H9 (cell line): ENCODE data around the gene CDH3. TPM values are rescaled to one million over a fixed set of nuclear protein-coding genes. Genes with fewer than 3 reads are reported as not detected.
A peak's percentile ranks its signal among the peaks of the same experiment; 100 is the strongest.

Experiments
- DNase-seq: peaks from one replicate; pipeline ENCODE4 v3.0.0-alpha.2; 2017
- H2AFZ ChIP-seq: one replicate; pipeline ENCODE4 v1.6.1; 2013; ENCODE audit warnings: mild to moderate bottlenecking, low read length, control low read depth, moderate library complexity
- H2AK5ac ChIP-seq: 2 replicates; pipeline ENCODE4 v1.6.1; 2013; ENCODE audit warnings: low read length, control low read depth, mixed read lengths; ENCODE audit not compliant: insufficient read length
- H2BK120ac ChIP-seq: one replicate; pipeline ENCODE4 v1.6.1; 2013; ENCODE audit warnings: low read depth, mild to moderate bottlenecking, low read length, control low read depth, inconsistent platforms; ENCODE audit not compliant: poor library complexity, severe bottlenecking
- H2BK12ac ChIP-seq: 2 replicates; pipeline ENCODE4 v1.6.1; 2013; ENCODE audit warnings: low read length, control low read depth, mixed read lengths, low read depth; ENCODE audit not compliant: insufficient read length
- H2BK15ac ChIP-seq: 2 replicates; pipeline ENCODE4 v1.6.1; 2013; ENCODE audit warnings: low read depth, low read length, control low read depth
- H2BK20ac ChIP-seq: one replicate; pipeline ENCODE4 v1.6.1; 2013; ENCODE audit warnings: low read depth, mild to moderate bottlenecking, low read length, control low read depth, inconsistent platforms; ENCODE audit not compliant: poor library complexity, severe bottlenecking
- H2BK5ac ChIP-seq: 2 replicates; pipeline ENCODE4 v1.6.1; 2013; ENCODE audit warnings: low read length, control low read depth, mixed read lengths; ENCODE audit not compliant: insufficient read length
- H3K14ac ChIP-seq: 2 replicates; pipeline ENCODE4 v1.6.1; 2013; ENCODE audit warnings: low read length, control low read depth; ENCODE audit not compliant: insufficient read depth
- H3K18ac ChIP-seq: 2 replicates; pipeline ENCODE4 v1.6.1; 2013; ENCODE audit warnings: low read depth, mild to moderate bottlenecking, mixed read lengths, low read length, control low read depth; ENCODE audit not compliant: insufficient read length
- H3K23ac ChIP-seq: 2 replicates; pipeline ENCODE4 v1.6.1; 2013; ENCODE audit warnings: low read length, control low read depth, mixed read lengths, low read depth; ENCODE audit not compliant: insufficient read length
- H3K23me2 ChIP-seq: 2 replicates; pipeline ENCODE4 v1.6.1; 2013; ENCODE audit warnings: low read depth, mild to moderate bottlenecking, mixed read lengths, low read length, control low read depth; ENCODE audit not compliant: insufficient read length, poor library complexity, severe bottlenecking
- H3K27ac ChIP-seq: 2 replicates; pipeline ENCODE4 v1.5.1; 2013; ENCODE audit warnings: low read length, control low read depth, mixed read lengths, low read depth; ENCODE audit not compliant: insufficient read length
- H3K27me3 ChIP-seq: 2 replicates; pipeline ENCODE4 v1.6.1; 2013; ENCODE audit warnings: low read length, control low read depth, inconsistent platforms; ENCODE audit not compliant: insufficient read depth
- H3K4ac ChIP-seq: 2 replicates; pipeline ENCODE4 v1.6.1; 2013; ENCODE audit warnings: low read depth, mild to moderate bottlenecking, control low read depth, inconsistent platforms, low read length, moderate library complexity
- H3K4me1 ChIP-seq: 2 replicates; pipeline ENCODE4 v1.6.1; 2013; ENCODE audit warnings: low read length, control low read depth, inconsistent platforms; ENCODE audit not compliant: insufficient read depth
- H3K4me2 ChIP-seq: 2 replicates; pipeline ENCODE4 v1.6.1; 2013; ENCODE audit warnings: low read length, control low read depth, mixed read lengths; ENCODE audit not compliant: insufficient read length, insufficient read depth
- H3K56ac ChIP-seq: 2 replicates; pipeline ENCODE4 v1.6.1; 2013; ENCODE audit warnings: low read depth, mild to moderate bottlenecking, mixed read lengths, low read length, control low read depth; ENCODE audit not compliant: insufficient read length
- H3K79me1 ChIP-seq: 2 replicates; pipeline ENCODE4 v1.6.1; 2013; ENCODE audit warnings: low read depth, mild to moderate bottlenecking, moderate library complexity, low read length, control low read depth, inconsistent platforms; ENCODE audit not compliant: insufficient read depth, poor library complexity, severe bottlenecking
- H3K79me2 ChIP-seq: 2 replicates; pipeline ENCODE4 v1.6.1; 2013; ENCODE audit warnings: low read length, control low read depth, inconsistent platforms; ENCODE audit not compliant: insufficient read depth
- H3K9ac ChIP-seq: 2 replicates; pipeline ENCODE4 v1.6.1; 2013; ENCODE audit warnings: low read length, control low read depth, mixed read lengths; ENCODE audit not compliant: insufficient read length; ENCODE audit errors: extremely low read depth
- H3K9me3 ChIP-seq: one replicate; pipeline ENCODE4 v1.6.1; 2013; ENCODE audit warnings: low read depth, low read length, inconsistent platforms; ENCODE audit not compliant: control insufficient read depth
- H3T11ph ChIP-seq: one replicate; pipeline ENCODE4 v1.6.1; 2013; ENCODE audit warnings: mild to moderate bottlenecking, low read length, control low read depth, inconsistent platforms
- H4K20me1 ChIP-seq: one replicate; pipeline ENCODE4 v1.6.1; 2013; ENCODE audit not compliant: control insufficient read depth, insufficient read length, insufficient read depth
- H4K5ac ChIP-seq: 2 replicates; pipeline ENCODE4 v1.6.1; 2013; ENCODE audit warnings: low read depth, mild to moderate bottlenecking, mixed read lengths, low read length, control low read depth; ENCODE audit not compliant: insufficient read length
- H4K8ac ChIP-seq: replicated peaks from 2 replicates; pipeline ENCODE4 v1.6.1; 2013; ENCODE audit warnings: low read length, control low read depth, mixed read lengths, low read depth; ENCODE audit not compliant: insufficient read length
- H4K91ac ChIP-seq: 2 replicates; pipeline ENCODE4 v1.6.1; 2013; ENCODE audit warnings: low read depth, mild to moderate bottlenecking, moderate library complexity, mixed read lengths, low read length, control low read depth; ENCODE audit not compliant: insufficient read length
- H3K27ac Mint-ChIP-seq, 3 experiments: 2 replicates in 2 of 3; 3 replicates in 1 of 3; pipeline ENCODE4 v1.8.0; 2020 to 2021; ENCODE audit warnings: mixed read lengths in 3 of 3, mild to moderate bottlenecking in 1 of 3, moderate library complexity in 1 of 3
- H3K27me3 Mint-ChIP-seq: 2 replicates; pipeline ENCODE4 v1.8.0; 2021; ENCODE audit warnings: low read depth, mild to moderate bottlenecking, moderate library complexity, mixed read lengths
- H3K36me3 Mint-ChIP-seq, 3 experiments: 2 replicates in 2 of 3; 3 replicates in 1 of 3; pipeline ENCODE4 v1.8.0; 2020 to 2021; ENCODE audit warnings: low read depth in 3 of 3, mixed read lengths in 3 of 3; ENCODE audit not compliant: insufficient read depth in 1 of 3
- H3K4me1 Mint-ChIP-seq, 2 experiments: 2 replicates each; pipeline ENCODE4 v1.8.0; 2020; ENCODE audit warnings: mixed read lengths in 2 of 2
- H3K4me3 Mint-ChIP-seq, 2 experiments: 2 replicates in 1 of 2; 3 replicates in 1 of 2; pipeline ENCODE4 v1.8.0; 2020 to 2021; ENCODE audit warnings: mild to moderate bottlenecking in 2 of 2, mixed read lengths in 2 of 2, moderate library complexity in 1 of 2
- H3K9me3 Mint-ChIP-seq, 2 experiments: 2 replicates in 1 of 2; 3 replicates in 1 of 2; pipeline ENCODE4 v1.8.0; 2020; ENCODE audit warnings: mild to moderate bottlenecking in 2 of 2, mixed read lengths in 2 of 2, moderate library complexity in 1 of 2
- WGBS: extraction: QIAGEN DNeasy Blood & Tissue Kit; methylation state at CpG from one replicate; pipeline ENCODE4 v1.1.7; 2013; ENCODE audit warnings: missing lambda C conversion rate, low lambda C conversion rate, mixed read lengths; ENCODE audit not compliant: insufficient read length; ENCODE audit errors: extremely low coverage; 5-methylcytosine and 5-hydroxymethylcytosine counted together
- total RNA-seq: library from RNA; stranded (reverse); gene quantifications from 2 replicates; pipeline ENCODE4 v1.2.1, GENCODE V29; 2021
- TF ChIP-seq, protein P1 (sequence below): fragments of 200-600 bp; sonication (generic); conservative IDR thresholded peaks from 3 replicates; pipeline ENCODE4 v1.8.0; 2021; ENCODE audit warnings: antibody characterized with exemption, mild to moderate bottlenecking

CDH3 gene
- total RNA-seq, 1 experiment from 2014 or later: 97.2 TPM

DNA sequence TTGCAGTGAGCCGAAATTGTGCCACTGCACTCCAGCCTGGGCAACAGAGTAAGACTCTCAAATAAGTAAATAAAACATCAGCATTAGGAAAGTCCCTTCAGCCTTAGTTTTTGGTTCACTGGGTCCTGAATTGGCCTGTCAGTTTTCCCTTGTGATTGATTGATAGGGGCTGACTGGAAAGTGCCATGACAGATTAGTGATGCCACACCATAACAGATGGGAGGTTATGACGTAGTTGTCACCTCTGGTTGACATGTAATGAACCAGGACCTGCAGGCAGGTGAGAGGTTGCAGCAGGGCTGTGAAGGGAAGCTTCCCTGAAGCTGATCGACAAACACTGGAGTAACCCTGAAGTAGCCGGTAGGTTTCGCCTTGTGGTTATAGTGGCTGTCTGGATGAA lies 41.8 kb downstream of the CDH3 start:
- Histone ChIP-seq H3K23ac (no peak overlapping the region), H3K27me3 (no peaks in the 10 kb centered on the region), H4K5ac (no peak overlapping the region), H4K91ac (no peak overlapping the region), H2BK5ac (no peak overlapping the region), H2BK120ac (no peak overlapping the region), H3K14ac (no peak overlapping the region), H3K79me1 (no peaks in the 10 kb centered on the region), H3K9ac (no peak overlapping the region), H3K27ac (no peak overlapping the region), H2BK15ac (no peak overlapping the region), H3K4me1 (no peaks in the 10 kb centered on the region), H3K9me3 (no peaks in the 10 kb centered on the region), H2AK5ac (no peak overlapping the region), H3T11ph (no peak overlapping the region), H3K4ac (no peak overlapping the region), H3K4me2 (no peak overlapping the region), H2AFZ (no peak overlapping the region), H3K23me2 (no peaks in the 10 kb centered on the region), H3K18ac (no peak overlapping the region), H4K20me1 (no peaks in the 10 kb centered on the region), H2BK20ac (no peak overlapping the region), H3K56ac (no peak overlapping the region), H2BK12ac (no peak overlapping the region), H4K8ac (no peak overlapping the region), H3K79me2 (no peaks in the 10 kb centered on the region)
- H3K9me3 Mint-ChIP-seq: no peaks in the 10 kb centered on the region
- no CpG with 5 or more reads among the region's 5 CpGs for WGBS
- H3K27ac Mint-ChIP-seq: peak overlapping the region in 1 of 3 experiments; percentile 7; a peak in 1 of 7 replicates
- no peaks in the 10 kb centered on the region for H3K27me3 Mint-ChIP-seq
- peaks cover 0 to 5% of the 10 kb centered on the region in 2 experiments; a peak in 1 of 4 replicates for H3K4me1 Mint-ChIP-seq
- TF ChIP-seq, protein P1, sequence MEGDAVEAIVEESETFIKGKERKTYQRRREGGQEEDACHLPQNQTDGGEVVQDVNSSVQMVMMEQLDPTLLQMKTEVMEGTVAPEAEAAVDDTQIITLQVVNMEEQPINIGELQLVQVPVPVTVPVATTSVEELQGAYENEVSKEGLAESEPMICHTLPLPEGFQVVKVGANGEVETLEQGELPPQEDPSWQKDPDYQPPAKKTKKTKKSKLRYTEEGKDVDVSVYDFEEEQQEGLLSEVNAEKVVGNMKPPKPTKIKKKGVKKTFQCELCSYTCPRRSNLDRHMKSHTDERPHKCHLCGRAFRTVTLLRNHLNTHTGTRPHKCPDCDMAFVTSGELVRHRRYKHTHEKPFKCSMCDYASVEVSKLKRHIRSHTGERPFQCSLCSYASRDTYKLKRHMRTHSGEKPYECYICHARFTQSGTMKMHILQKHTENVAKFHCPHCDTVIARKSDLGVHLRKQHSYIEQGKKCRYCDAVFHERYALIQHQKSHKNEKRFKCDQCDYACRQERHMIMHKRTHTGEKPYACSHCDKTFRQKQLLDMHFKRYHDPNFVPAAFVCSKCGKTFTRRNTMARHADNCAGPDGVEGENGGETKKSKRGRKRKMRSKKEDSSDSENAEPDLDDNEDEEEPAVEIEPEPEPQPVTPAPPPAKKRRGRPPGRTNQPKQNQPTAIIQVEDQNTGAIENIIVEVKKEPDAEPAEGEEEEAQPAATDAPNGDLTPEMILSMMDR: no peak
- H3K4me3 Mint-ChIP-seq: no peak overlapping the region
- H3K36me3 Mint-ChIP-seq: peaks cover 34 to 73% (median 64%) of the 10 kb centered on the region in 3 experiments; a peak in 6 of 7 replicates
- DNase-seq: no peak
